ENCODE results near the gene ETF1.

DNA sequence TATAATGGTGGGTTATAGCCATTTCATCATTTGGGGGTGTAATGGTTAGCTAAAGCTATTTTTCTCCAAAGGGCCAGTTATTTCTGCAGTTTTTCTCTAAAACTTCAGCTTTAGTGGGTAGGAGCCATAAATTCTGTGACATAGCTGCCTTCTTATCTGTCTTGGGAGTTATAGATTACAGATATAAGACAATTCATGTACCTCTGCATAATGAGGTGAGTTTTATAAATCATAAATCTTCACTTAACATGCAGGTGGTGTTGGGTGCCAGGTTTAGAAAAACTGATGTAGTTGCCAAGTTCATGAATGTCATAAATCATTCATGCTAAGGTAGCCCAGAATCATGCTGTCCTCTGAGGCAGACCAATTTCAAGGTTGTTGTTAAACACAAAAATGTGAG lies 42.1 kb upstream of the ETF1 start:
- TF ChIP-seq, protein P1, sequence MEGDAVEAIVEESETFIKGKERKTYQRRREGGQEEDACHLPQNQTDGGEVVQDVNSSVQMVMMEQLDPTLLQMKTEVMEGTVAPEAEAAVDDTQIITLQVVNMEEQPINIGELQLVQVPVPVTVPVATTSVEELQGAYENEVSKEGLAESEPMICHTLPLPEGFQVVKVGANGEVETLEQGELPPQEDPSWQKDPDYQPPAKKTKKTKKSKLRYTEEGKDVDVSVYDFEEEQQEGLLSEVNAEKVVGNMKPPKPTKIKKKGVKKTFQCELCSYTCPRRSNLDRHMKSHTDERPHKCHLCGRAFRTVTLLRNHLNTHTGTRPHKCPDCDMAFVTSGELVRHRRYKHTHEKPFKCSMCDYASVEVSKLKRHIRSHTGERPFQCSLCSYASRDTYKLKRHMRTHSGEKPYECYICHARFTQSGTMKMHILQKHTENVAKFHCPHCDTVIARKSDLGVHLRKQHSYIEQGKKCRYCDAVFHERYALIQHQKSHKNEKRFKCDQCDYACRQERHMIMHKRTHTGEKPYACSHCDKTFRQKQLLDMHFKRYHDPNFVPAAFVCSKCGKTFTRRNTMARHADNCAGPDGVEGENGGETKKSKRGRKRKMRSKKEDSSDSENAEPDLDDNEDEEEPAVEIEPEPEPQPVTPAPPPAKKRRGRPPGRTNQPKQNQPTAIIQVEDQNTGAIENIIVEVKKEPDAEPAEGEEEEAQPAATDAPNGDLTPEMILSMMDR (IDR thresholded peaks at IDR 0.05) = no peak
- TF ChIP-seq ZFX (IDR thresholded peaks at IDR 0.05; ENCODE audit: borderline replicate concordance) = no peak

Measured in 22Rv1 (cell line).